SK-N-SH treated with all-trans-retinoic acid at 6 μM for 48 hours (cell line): ENCODE measurements around the gene SSC4D.

Experiments
- ATAC-seq: fragments of 200-7000 bp; cut with Tn5 transposase; 3 replicates; pipeline ENCODE4 v1.9.1; 2020; ENCODE audit warnings: mild to moderate bottlenecking, moderate library complexity
- ARNTL ChIP-seq: fragments of 450-650 bp; formaldehyde crosslinking; IDR thresholded peaks from 2 replicates; pipeline ENCODE4 v1.5.0; 2020; ENCODE audit warnings: low read depth, mild to moderate bottlenecking, moderate library complexity, borderline replicate concordance
- BACH2 ChIP-seq: fragments of 250-450 bp; sonication (Bioruptor Pico); IDR thresholded peaks from 2 replicates; pipeline ENCODE4 v1.9.0; 2021; ENCODE audit warnings: mild to moderate bottlenecking, borderline replicate concordance
- CSDC2 ChIP-seq: fragments of 250-450 bp; sonication (Bioruptor Pico); IDR thresholded peaks from 2 replicates; pipeline ENCODE4 v1.5.0; 2020; ENCODE audit warnings: mild to moderate bottlenecking, moderate library complexity
- ESRRG ChIP-seq: fragments of 250-450 bp; sonication (Bioruptor Pico); IDR thresholded peaks from 2 replicates; pipeline ENCODE4 v1.6.1; 2021; ENCODE audit warnings: mild to moderate bottlenecking
- GLIS3 ChIP-seq: fragments of 250-450 bp; sonication (Bioruptor Pico); IDR thresholded peaks from 2 replicates; pipeline ENCODE4 v1.5.0; 2020; ENCODE audit warnings: mild to moderate bottlenecking, moderate library complexity
- ISL1 ChIP-seq: fragments of 250-450 bp; sonication (Bioruptor Pico); IDR thresholded peaks from 2 replicates; pipeline ENCODE4 v2.1.2; 2022; ENCODE audit warnings: mild to moderate bottlenecking, moderate library complexity
- OSR1 ChIP-seq: fragments of 250-450 bp; sonication (Bioruptor Pico); IDR thresholded peaks from 2 replicates; pipeline ENCODE4 v1.8.0; 2022; ENCODE audit warnings: moderate library complexity, mild to moderate bottlenecking, inconsistent platforms
- PPARA ChIP-seq: fragments of 250-450 bp; sonication (Bioruptor Pico); IDR thresholded peaks from 2 replicates; pipeline ENCODE4 v1.5.0; 2020; ENCODE audit warnings: mild to moderate bottlenecking, borderline replicate concordance
- SNAI2 ChIP-seq: fragments of 250-450 bp; sonication (Bioruptor Pico); IDR thresholded peaks from 2 replicates; pipeline ENCODE4 v1.5.0; 2020; ENCODE audit warnings: mild to moderate bottlenecking, moderate library complexity
- TCF4 ChIP-seq: fragments of 250-450 bp; sonication (Bioruptor Pico); IDR thresholded peaks from 2 replicates; pipeline ENCODE4 v1.8.0; 2021; ENCODE audit warnings: mild to moderate bottlenecking, moderate library complexity, borderline replicate concordance
- TOX ChIP-seq: fragments of 250-450 bp; sonication (Bioruptor Pico); IDR thresholded peaks from 2 replicates; pipeline ENCODE4 v1.8.0; 2021; ENCODE audit warnings: mild to moderate bottlenecking, moderate library complexity, borderline replicate concordance
- ZC3H10 ChIP-seq: fragments of 250-450 bp; sonication (Bioruptor Pico); IDR thresholded peaks from 2 replicates; pipeline ENCODE4 v1.5.1; 2021; ENCODE audit warnings: mild to moderate bottlenecking, moderate library complexity
- ZFP3 ChIP-seq: fragments of 250-450 bp; sonication (Bioruptor Pico); IDR thresholded peaks from 2 replicates; pipeline ENCODE4 v1.5.0; 2020; ENCODE audit warnings: mild to moderate bottlenecking, moderate library complexity
- ZFP30 ChIP-seq: fragments of 450-650 bp; formaldehyde crosslinking; IDR thresholded peaks from 2 replicates; pipeline ENCODE4 v1.5.0; 2022; ENCODE audit warnings: mild to moderate bottlenecking, moderate library complexity
- ZNF565 ChIP-seq: fragments of 450-650 bp; formaldehyde crosslinking; conservative IDR thresholded peaks from 2 replicates; pipeline ENCODE4 v1.5.0; 2020; ENCODE audit warnings: low read depth, mild to moderate bottlenecking, moderate library complexity
- ZNF70 ChIP-seq: fragments of 450-650 bp; formaldehyde crosslinking; IDR thresholded peaks from 2 replicates; pipeline ENCODE4 v1.5.0; 2020; ENCODE audit warnings: mild to moderate bottlenecking, moderate library complexity
- ZNF8 ChIP-seq: fragments of 450-650 bp; formaldehyde crosslinking; IDR thresholded peaks from 2 replicates; pipeline ENCODE4 v1.5.0; 2020; ENCODE audit warnings: mild to moderate bottlenecking, moderate library complexity
- TF ChIP-seq, protein P1 (sequence below): fragments of 250-450 bp; sonication (Bioruptor Pico); IDR thresholded peaks from 2 replicates; pipeline ENCODE4 v1.5.1; 2020; ENCODE audit warnings: low read depth, mild to moderate bottlenecking, moderate library complexity
- TF ChIP-seq, protein P2 (sequence below): fragments of 250-450 bp; sonication (Bioruptor Pico); IDR thresholded peaks from 2 replicates; pipeline ENCODE4 v1.8.0; 2021; ENCODE audit warnings: low read depth, mild to moderate bottlenecking, moderate library complexity, borderline replicate concordance
- TF ChIP-seq, protein P3 (sequence below): fragments of 250-450 bp; sonication (Bioruptor Pico); IDR thresholded peaks from 2 replicates; pipeline ENCODE4 v1.5.0; 2020; ENCODE audit warnings: mild to moderate bottlenecking, moderate library complexity

SSC4D gene

GRCh38 chr7:76352193-76352592, 57.3 kb downstream of the SSC4D start:
- TF ChIP-seq BACH2 (CRISPR knock-in tag) (no peak), ZC3H10 (CRISPR knock-in tag) (no peak), ZNF565 (CRISPR knock-in tag) (no peak), ZFP3 (no peak), ZNF70 (CRISPR knock-in tag) (no peak), GLIS3 (no peak), ISL1 (no peak), PPARA (CRISPR knock-in tag) (no peak), TOX (CRISPR knock-in tag) (no peak), CSDC2 (no peak), TCF4 (CRISPR knock-in tag) (no peak), ARNTL (no peak)
- TF ChIP-seq, protein P1, sequence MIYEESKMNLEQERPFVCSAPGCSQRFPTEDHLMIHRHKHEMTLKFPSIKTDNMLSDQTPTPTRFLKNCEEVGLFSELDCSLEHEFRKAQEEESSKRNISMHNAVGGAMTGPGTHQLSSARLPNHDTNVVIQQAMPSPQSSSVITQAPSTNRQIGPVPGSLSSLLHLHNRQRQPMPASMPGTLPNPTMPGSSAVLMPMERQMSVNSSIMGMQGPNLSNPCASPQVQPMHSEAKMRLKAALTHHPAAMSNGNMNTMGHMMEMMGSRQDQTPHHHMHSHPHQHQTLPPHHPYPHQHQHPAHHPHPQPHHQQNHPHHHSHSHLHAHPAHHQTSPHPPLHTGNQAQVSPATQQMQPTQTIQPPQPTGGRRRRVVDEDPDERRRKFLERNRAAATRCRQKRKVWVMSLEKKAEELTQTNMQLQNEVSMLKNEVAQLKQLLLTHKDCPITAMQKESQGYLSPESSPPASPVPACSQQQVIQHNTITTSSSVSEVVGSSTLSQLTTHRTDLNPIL, result no peak
- TF ChIP-seq, protein P2, sequence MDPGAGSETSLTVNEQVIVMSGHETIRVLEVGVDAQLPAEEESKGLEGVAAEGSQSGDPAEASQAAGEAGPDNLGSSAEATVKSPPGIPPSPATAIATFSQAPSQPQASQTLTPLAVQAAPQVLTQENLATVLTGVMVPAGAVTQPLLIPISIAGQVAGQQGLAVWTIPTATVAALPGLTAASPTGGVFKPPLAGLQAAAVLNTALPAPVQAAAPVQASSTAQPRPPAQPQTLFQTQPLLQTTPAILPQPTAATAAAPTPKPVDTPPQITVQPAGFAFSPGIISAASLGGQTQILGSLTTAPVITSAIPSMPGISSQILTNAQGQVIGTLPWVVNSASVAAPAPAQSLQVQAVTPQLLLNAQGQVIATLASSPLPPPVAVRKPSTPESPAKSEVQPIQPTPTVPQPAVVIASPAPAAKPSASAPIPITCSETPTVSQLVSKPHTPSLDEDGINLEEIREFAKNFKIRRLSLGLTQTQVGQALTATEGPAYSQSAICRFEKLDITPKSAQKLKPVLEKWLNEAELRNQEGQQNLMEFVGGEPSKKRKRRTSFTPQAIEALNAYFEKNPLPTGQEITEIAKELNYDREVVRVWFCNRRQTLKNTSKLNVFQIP (CRISPR knock-in tag), result no peak
- TF ChIP-seq, protein P3, sequence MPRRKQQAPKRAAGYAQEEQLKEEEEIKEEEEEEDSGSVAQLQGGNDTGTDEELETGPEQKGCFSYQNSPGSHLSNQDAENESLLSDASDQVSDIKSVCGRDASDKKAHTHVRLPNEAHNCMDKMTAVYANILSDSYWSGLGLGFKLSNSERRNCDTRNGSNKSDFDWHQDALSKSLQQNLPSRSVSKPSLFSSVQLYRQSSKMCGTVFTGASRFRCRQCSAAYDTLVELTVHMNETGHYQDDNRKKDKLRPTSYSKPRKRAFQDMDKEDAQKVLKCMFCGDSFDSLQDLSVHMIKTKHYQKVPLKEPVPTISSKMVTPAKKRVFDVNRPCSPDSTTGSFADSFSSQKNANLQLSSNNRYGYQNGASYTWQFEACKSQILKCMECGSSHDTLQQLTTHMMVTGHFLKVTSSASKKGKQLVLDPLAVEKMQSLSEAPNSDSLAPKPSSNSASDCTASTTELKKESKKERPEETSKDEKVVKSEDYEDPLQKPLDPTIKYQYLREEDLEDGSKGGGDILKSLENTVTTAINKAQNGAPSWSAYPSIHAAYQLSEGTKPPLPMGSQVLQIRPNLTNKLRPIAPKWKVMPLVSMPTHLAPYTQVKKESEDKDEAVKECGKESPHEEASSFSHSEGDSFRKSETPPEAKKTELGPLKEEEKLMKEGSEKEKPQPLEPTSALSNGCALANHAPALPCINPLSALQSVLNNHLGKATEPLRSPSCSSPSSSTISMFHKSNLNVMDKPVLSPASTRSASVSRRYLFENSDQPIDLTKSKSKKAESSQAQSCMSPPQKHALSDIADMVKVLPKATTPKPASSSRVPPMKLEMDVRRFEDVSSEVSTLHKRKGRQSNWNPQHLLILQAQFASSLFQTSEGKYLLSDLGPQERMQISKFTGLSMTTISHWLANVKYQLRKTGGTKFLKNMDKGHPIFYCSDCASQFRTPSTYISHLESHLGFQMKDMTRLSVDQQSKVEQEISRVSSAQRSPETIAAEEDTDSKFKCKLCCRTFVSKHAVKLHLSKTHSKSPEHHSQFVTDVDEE (CRISPR knock-in tag), result no peak
- ATAC-seq, result no peak

- TF ChIP-seq ZFP30 (CRISPR knock-in tag), result no peak
- no peak for TF ChIP-seq TOX (CRISPR knock-in tag)
- no peak for TF ChIP-seq OSR1
- no peak for TF ChIP-seq GLIS3
- no peak for TF ChIP-seq ZC3H10 (CRISPR knock-in tag)
- TF ChIP-seq BACH2 (CRISPR knock-in tag), result no peak
- no peak for TF ChIP-seq CSDC2
- no peak for TF ChIP-seq PPARA (CRISPR knock-in tag)
- no peak for TF ChIP-seq ESRRG (CRISPR knock-in tag)
- TF ChIP-seq ZNF70 (CRISPR knock-in tag), result no peak
- no peak for TF ChIP-seq TCF4 (CRISPR knock-in tag)
- TF ChIP-seq, protein P3 (CRISPR knock-in tag), result no peak
- TF ChIP-seq ZNF8 (CRISPR knock-in tag), result no peak
- no peak for ATAC-seq
Measured at GRCh38 chr7:76351372-76351771, 58.1 kb downstream of the SSC4D start.

- no peak for TF ChIP-seq GLIS3
- TF ChIP-seq SNAI2, result no peak
- TF ChIP-seq ARNTL, result no peak
- no peak for TF ChIP-seq ZFP30 (CRISPR knock-in tag)
- TF ChIP-seq BACH2 (CRISPR knock-in tag), result no peak
- no peak for TF ChIP-seq ZNF8 (CRISPR knock-in tag)
- TF ChIP-seq PPARA (CRISPR knock-in tag), result no peak
- no peak for TF ChIP-seq ZFP3
- no peak for ATAC-seq
Measured at GRCh38 chr7:76349313-76349885, 60.1 kb downstream of the SSC4D start.

DNA sequence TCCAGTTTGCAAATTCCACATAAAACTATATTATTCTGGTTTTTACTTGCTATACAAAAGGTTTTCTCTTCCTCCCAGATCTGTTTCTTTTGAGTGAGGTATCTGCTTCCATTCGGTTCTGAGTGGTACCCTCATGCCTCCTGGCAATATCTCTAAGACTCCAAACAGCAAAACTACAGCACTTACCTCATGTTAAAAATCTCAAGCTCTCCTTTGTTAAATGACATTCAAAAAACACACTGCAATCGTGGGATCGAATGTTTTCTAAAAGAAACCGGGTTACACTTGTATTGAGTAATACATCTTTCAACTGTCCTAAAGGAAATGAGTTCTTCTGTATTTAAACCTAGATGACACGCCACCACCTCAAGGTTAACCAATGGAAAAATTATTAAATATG, 61.8 kb downstream of the SSC4D start:
- no peak for ATAC-seq
- TF ChIP-seq TCF4 (CRISPR knock-in tag) (no peak), ISL1 (no peak), BACH2 (CRISPR knock-in tag) (no peak)
